GM10266 (cell line): Measurements from ENCODE around the gene REG4.
A peak's percentile ranks its signal among the peaks of the same experiment; 100 is the strongest.
"Not testable (repeated sequence)": the region's sequence is repeated elsewhere in the genome, so short reads cannot be mapped to it uniquely, and the experiment has no call there.

Experiments used
- DNase-seq: peaks from one replicate; pipeline ENCODE4 v3.0.0; 2012; ENCODE audit errors: extremely low spot score
- TF ChIP-seq, protein P1 (sequence below): IDR thresholded peaks from 2 replicates; pipeline ENCODE4 v1.5.1; 2012; ENCODE audit warnings: mild to moderate bottlenecking, low read depth; ENCODE audit not compliant: control insufficient read depth, insufficient read depth; ENCODE audit errors: missing control alignments

The REG4 gene

DNA sequence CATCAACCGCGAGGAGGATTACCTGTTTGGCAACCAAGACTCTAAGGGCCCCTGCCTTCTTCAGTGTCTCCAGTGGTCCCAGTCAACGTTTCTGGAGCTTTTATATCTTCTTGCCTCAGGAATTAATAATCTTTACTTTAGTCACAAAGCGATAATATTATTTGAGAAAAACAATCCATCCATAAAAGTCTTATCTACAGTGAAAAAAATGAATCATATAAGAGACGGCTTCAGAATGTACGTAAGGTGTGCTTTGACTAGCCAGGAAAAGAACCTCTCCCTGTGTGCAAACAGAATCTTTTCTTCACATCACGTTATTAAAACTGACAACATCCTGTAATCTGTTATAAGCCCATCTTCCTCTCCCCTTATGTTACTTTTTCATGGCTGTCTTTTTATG is at the start of gene REG4:
TSS of gene REG4 (minus strand) at position 74 of the 400 bp plus-strand sequence. CDS start 2,691 bp downstream, outside the sequence.
- no peak for DNase-seq
- TF ChIP-seq, protein P1, sequence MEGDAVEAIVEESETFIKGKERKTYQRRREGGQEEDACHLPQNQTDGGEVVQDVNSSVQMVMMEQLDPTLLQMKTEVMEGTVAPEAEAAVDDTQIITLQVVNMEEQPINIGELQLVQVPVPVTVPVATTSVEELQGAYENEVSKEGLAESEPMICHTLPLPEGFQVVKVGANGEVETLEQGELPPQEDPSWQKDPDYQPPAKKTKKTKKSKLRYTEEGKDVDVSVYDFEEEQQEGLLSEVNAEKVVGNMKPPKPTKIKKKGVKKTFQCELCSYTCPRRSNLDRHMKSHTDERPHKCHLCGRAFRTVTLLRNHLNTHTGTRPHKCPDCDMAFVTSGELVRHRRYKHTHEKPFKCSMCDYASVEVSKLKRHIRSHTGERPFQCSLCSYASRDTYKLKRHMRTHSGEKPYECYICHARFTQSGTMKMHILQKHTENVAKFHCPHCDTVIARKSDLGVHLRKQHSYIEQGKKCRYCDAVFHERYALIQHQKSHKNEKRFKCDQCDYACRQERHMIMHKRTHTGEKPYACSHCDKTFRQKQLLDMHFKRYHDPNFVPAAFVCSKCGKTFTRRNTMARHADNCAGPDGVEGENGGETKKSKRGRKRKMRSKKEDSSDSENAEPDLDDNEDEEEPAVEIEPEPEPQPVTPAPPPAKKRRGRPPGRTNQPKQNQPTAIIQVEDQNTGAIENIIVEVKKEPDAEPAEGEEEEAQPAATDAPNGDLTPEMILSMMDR = no peak

DNA sequence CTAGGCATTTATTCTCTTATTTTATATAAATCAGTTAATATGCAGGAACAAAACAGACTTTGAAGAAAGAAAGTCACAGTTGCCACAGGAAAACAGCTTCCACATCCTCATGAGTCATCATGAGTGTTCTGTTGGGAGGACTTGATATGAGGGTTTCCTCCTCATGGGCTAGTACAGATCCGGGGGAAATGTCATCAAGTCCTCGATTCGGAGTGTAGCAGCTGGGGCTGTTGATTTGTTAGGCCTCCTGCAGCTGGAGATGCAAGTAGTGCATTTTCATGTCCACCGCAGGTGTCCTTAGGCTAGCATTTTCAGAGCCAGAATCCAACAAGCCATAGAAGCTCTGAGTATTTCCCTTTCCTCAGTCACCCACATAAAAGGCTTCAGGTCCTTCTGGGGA is 48.4 kb upstream of the REG4 start:
- DNase-seq = no peak
- TF ChIP-seq, protein P1 = no peak

DNA sequence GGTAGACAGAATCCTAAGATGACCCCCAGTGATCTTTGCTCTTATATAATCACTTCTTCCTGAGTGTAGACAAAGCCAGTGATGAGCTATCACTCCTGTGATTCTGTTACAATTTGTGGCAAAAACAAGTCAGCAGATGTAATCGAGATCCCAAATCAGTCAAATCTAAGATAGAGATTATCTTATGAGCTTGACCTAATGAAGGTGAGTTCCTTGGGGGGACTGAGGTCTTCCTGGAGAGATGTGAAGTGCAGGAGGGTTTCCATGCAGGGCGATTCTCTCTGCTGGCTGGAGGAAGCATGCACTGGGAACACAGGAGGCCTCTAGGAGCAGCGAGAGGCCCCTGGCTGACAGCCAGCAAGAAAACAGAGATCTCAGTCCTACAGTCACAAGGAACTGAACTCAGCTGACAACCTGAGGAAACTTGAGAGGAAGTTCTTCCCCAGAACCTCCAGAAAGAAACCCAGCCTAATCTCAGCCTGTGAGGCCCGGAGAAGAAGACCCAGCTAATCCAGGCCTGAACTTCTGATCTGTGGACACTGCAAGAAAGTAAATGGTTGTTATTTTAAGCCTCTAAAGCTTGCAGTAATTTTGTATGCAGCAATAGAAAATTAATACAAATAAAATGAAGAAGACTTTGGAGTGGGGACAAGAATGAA is 47.4 kb upstream of the REG4 start:
- DNase-seq = not testable (repeated sequence)

DNA sequence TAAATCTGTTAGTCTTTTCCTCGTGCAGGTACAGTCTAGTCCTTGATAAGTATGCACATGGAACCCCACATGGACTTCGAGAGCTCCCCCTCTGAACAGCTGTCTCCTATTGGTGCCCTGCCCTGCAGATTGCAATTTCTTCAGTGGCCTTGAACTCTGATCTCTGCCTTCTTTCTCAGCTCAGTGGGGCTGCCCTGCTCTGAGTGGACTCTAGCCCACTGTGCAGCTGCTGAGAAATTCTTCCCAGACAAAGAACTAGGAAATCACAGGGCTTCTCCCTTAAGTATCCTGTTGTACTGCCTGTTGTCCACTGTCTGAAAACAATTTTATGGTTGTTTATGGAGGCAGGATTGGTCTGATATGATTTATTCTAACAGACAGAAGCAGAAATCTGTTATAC is 46.9 kb upstream of the REG4 start:
- TF ChIP-seq, protein P1 = no peak
- DNase-seq = no peak

DNA sequence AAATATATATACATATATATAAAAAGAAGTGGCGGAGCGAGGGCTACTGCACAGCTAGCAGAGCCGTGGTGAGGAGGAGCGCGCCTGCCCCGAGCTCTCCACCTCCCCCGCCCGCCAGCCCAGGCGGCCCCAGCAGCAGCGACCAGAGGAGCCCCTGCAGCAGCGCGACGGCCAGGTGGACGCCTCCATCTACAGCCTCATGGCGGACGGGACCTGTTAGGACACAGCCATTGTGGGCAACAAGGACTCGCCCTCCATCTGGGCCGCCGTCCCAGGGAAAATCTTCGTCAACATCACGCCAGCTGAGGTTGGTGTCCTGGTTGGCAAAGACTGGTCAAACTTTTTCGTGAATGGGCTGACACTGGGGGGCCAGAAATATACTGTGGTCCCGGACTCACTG is 41.9 kb upstream of the REG4 start:
- TF ChIP-seq, protein P1 = no peak
- DNase-seq = no peak

DNA sequence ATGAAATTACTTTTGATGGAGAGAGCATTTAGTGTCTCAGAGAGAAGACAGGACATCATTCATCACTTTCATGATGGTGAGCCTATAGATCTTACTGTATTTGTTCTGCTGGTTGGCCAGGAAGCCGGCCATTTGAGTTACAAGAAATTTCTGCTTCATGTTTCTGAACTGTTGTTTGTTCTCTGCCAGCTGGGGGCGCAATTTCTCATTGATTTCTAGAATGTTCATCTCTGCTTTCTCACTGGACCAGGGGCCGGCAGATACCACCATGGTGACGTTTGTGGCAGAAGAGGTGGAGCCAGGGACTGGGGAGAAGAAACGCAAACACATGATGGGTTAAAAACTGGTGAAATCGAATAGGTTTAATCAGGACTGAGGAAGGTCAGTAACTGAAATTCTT is 32.9 kb upstream of the REG4 start:
- TF ChIP-seq, protein P1 = peak; percentile 16

DNA sequence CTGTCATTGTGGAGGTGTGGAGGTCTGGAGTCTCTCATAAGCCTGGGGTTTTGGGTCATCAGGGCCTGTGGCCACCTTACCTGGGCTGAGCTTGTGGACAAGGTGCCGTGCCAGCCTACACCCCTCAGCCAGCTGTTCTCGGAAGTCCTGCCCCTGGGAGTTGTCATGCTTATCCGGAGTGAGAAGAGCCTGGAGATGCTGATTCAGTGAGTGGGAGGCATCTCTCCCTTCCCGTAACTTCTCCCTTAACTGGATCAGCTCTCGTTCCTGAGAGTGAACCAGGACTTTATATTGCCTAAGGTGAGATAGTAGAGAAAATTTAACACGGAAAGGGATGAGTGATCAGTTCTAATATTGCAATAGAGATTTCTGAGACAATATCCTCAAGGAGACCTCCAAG is 30.0 kb upstream of the REG4 start:
- TF ChIP-seq, protein P1 = no peak
- no peak for DNase-seq

More for the DNA sequence above, 32.9 kb upstream of the REG4 start:
- DNase-seq = not testable (repeated sequence)

DNA sequence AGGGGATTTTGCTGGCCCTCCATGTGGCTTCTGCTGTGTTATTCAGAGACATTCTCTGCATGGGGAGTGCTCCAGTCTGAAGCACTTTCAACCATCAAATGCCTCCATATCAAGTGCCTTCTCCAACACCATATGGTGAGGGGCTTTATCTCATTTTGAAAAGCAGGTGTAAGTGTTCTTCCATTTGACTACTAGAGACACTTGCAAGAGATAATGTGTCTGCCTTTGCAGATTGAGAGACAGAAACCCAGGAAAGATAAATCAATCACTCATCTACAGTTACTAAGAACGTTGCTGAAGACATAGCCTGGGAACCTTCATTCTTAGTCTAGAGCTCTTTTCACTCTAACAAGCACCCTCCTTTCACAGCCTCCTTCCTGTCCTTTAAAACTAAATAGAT is 29.5 kb upstream of the REG4 start:
- TF ChIP-seq, protein P1 = no peak
- no peak for DNase-seq
